ENCODE measurements around the gene LIX1L. TPM values are rescaled to one million over a fixed set of nuclear protein-coding genes. Genes with fewer than 3 reads are reported as not detected.
"Not testable (repeated sequence)": the region's sequence is repeated elsewhere in the genome, so short reads cannot be mapped to it uniquely, and the experiment has no call there.

LIX1L gene
- total and polyA plus RNA-seq, 8 donors: 2.9 to 10.3 (median 5.6) TPM

DNA sequence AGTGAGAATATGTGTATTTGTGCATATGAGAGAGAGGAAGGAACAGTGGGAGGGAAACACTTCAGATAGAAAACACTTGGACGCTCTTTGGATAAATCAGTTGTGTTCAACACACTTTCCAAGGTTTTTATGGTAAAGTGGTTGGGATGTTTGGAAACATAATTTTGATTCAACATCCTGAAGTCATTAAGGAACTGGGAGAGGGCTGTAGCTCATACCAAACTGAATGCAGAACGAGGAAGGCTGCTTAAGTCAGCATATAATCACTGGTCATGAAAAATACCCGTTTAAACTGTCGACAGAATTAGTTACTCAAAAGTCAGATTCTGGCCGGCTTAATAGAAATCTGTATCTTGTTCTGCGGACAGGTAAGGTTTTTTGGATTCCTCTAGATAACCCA, 14.9 kb downstream of the LIX1L start:
- no peak overlapping the region for H3K27ac ChIP-seq
- H3K36me3 ChIP-seq: no peaks in the 10 kb centered on the region
- H3K27me3 ChIP-seq: no peaks in the 10 kb centered on the region
- FAIRE-seq (no peak), DNase-seq (no peak), ATAC-seq (no peak)
- TF ChIP-seq, protein P1, sequence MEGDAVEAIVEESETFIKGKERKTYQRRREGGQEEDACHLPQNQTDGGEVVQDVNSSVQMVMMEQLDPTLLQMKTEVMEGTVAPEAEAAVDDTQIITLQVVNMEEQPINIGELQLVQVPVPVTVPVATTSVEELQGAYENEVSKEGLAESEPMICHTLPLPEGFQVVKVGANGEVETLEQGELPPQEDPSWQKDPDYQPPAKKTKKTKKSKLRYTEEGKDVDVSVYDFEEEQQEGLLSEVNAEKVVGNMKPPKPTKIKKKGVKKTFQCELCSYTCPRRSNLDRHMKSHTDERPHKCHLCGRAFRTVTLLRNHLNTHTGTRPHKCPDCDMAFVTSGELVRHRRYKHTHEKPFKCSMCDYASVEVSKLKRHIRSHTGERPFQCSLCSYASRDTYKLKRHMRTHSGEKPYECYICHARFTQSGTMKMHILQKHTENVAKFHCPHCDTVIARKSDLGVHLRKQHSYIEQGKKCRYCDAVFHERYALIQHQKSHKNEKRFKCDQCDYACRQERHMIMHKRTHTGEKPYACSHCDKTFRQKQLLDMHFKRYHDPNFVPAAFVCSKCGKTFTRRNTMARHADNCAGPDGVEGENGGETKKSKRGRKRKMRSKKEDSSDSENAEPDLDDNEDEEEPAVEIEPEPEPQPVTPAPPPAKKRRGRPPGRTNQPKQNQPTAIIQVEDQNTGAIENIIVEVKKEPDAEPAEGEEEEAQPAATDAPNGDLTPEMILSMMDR (IDR thresholded peaks at IDR 0.05): no peak
- no peaks in the 10 kb centered on the region for H3K9me3 ChIP-seq
- no peak overlapping the region for H3K4me3 ChIP-seq
- intact Hi-C loops (cut with DNase I): no loop called here
- no peaks in the 10 kb centered on the region for H3K4me1 ChIP-seq
- 84 to 85% methylated on average over 6 of the region's 6 CpGs for WGBS, 2 donors

- Histone ChIP-seq H3K27ac (no peak overlapping the region), H3K4me1 (no peaks in the 10 kb centered on the region), H3K4me3 (no peak overlapping the region), H3K36me3 (no peaks in the 10 kb centered on the region), H3K9me3 (no peaks in the 10 kb centered on the region), H3K27me3 (no peaks in the 10 kb centered on the region)
- FAIRE-seq (no peak), ATAC-seq (no peak), DNase-seq (peak in 1 of 6 donors; percentile 12)
- TF ChIP-seq, protein P1 (IDR thresholded peaks at IDR 0.05): no peak
- intact Hi-C loops (cut with DNase I): no loop called here
- WGBS, 2 donors: 84 to 85% methylated on average over 4 of the region's 4 CpGs
Observed at GRCh38 chr1:145942405-145942804, 15.4 kb downstream of the LIX1L start.

GRCh38 chr1:145937436-145937835, 20.4 kb downstream of the LIX1L start:
- H3K4me1 ChIP-seq: no peaks in the 10 kb centered on the region
- H3K36me3 ChIP-seq: no peaks in the 10 kb centered on the region
- H3K27me3 ChIP-seq: no peaks in the 10 kb centered on the region
- TF ChIP-seq, protein P1 (IDR thresholded peaks at IDR 0.05): no peak
- FAIRE-seq (no peak), DNase-seq (no peak), ATAC-seq (peak in 1 of 4 donors; percentile 48)
- intact Hi-C loops (cut with DNase I): no loop called here
- 52 to 79% methylated on average over 1 of the region's 1 CpG for WGBS, 2 donors
- H3K9me3 ChIP-seq: no peaks in the 10 kb centered on the region
- H3K27ac ChIP-seq: no peak overlapping the region
- no peak overlapping the region for H3K4me3 ChIP-seq

DNA sequence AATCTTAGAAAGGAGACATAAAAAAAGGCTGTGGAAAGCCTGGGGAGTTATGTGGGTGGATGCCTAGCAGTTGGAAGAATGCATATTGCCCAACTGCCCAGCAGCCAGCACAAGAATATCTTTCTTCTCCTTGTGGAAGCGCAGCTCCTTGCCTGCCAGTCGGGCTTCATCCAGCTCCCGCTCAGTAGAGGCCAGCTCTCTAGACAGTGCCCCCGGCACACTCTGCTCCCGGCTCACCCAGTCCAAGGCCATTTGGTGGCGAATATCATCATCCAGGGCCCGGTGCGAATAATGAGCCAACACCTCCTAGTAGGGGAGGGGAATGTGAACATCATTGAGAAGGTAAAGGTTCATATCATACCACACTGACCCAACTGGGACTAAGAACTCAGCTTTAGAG, 21.6 kb downstream of the LIX1L start:
- Histone ChIP-seq H3K4me1 (no peaks in the 10 kb centered on the region), H3K27ac (no peak overlapping the region), H3K36me3 (no peaks in the 10 kb centered on the region), H3K27me3 (no peaks in the 10 kb centered on the region), H3K9me3 (no peaks in the 10 kb centered on the region), H3K4me3 (no peak overlapping the region)
- intact Hi-C loops (cut with DNase I): no loop called here
- DNase-seq: peak in 1 of 6 donors; percentile 41
- no peak for ATAC-seq
- WGBS, 2 donors: 71 to 78% methylated on average over 8 of the region's 8 CpGs
- FAIRE-seq: no peak
- TF ChIP-seq, protein P1 (IDR thresholded peaks at IDR 0.05): no peak

GRCh38 chr1:145935708-145936107, 22.1 kb downstream of the LIX1L start:
- Histone ChIP-seq H3K27ac (no peak overlapping the region), H3K4me3 (no peak overlapping the region), H3K27me3 (no peaks in the 10 kb centered on the region), H3K9me3 (no peaks in the 10 kb centered on the region), H3K4me1 (no peaks in the 10 kb centered on the region), H3K36me3 (no peaks in the 10 kb centered on the region)
- TF ChIP-seq, protein P1 (IDR thresholded peaks at IDR 0.05): no peak
- DNase-seq (no peak), FAIRE-seq (no peak), ATAC-seq (no peak)
- intact Hi-C loops (cut with DNase I): no loop called here

DNA sequence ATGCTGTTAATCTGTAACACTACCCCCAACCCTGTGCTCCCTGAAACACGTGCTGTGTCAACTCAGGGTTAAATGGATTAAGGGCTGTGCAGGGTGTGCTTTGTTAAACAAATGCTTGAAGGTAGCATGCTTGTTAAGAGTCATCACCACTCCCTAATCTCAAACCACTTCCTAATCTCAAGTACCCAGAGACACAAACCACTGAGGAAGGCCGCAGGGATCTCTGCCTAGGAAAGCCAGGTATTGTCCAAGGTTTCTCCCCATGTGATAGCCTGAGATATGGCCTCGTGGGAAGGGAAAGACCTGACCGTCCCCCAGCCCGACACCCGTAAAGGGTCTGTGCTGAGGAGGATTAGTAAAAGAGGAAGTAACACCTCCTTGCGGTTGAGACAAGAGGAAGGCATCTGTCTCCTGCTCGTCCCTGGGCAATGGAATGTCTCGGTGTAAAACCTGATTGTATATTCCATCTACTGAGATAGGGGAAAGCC, 25.3 kb downstream of the LIX1L start:
- H3K36me3 ChIP-seq; intact Hi-C loops (cut with DNase I); H3K4me1 ChIP-seq; H3K4me3 ChIP-seq; H3K9me3 ChIP-seq; FAIRE-seq; H3K27ac ChIP-seq; ATAC-seq; H3K27me3 ChIP-seq; DNase-seq: not testable (repeated sequence)
- whole genome bisulfite sequencing, 2 donors: 74 to 79% methylated on average over 7 to 9 of the region's 9 CpGs
